ENCODE results near the gene PCK1. TPM values are rescaled to one million over a fixed set of nuclear protein-coding genes. Genes with fewer than 3 reads are reported as not detected.

Gene PCK1
- total RNA-seq, 1 experiment from 2014 or later, result not detected

DNA sequence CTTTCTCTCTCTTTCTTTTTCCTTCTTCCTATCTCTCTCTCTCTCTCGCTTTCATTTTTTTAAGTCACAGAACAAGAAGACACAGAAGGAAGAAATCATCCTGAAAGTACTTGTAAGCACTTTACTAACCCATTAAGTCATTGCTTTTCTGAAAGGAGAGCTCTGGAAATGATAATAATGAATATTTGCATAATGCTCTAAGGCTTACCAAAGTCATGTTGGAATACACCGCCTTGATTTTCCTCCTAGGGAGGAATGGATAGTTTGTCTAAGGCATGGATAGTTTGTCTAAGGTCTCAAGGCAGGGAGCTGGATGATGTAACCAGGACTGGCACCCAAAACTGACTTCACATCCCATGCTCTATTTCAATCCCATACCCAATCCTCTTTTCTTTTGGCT, 23.1 kb upstream of the PCK1 start:
- no peaks in the 10 kb centered on the region for H3K4me1 ChIP-seq (ENCODE audit: insufficient read depth, low read length)
- H2BK120ac ChIP-seq (ENCODE audit: low read depth, low read length, poor library complexity, severe bottlenecking), result no peak overlapping the region
- H3K36me3 Mint-ChIP-seq (ENCODE audit: insufficient read depth in 1 of 3, low read depth in 3 of 3), result peaks cover 14 to 29% (median 14%) of the 10 kb centered on the region in 3 experiments
- no peak overlapping the region for H3K27ac Mint-ChIP-seq
- no peak overlapping the region for H3K4ac ChIP-seq (ENCODE audit: low read depth, low read length)
- DNase-seq, result no peak
- H3K79me1 ChIP-seq (ENCODE audit: insufficient read depth, low read depth, low read length, poor library complexity, severe bottlenecking), result no peaks in the 10 kb centered on the region
- no peaks in the 10 kb centered on the region for H4K20me1 ChIP-seq (ENCODE audit: control insufficient read depth, insufficient read depth, insufficient read length)
- H2BK15ac ChIP-seq (ENCODE audit: low read depth, low read length), result no peak overlapping the region
- H4K8ac ChIP-seq (replicated peaks; ENCODE audit: insufficient read length, low read depth, low read length), result no peak overlapping the region
- 100% methylated on average over 1 of the region's 2 CpGs for WGBS (ENCODE audit: extremely low coverage, insufficient read length, low lambda C conversion rate)
- no peak overlapping the region for H3K27ac ChIP-seq (ENCODE audit: insufficient read length, low read depth, low read length)
- H3K23ac ChIP-seq (ENCODE audit: insufficient read length, low read depth, low read length), result no peak overlapping the region
- no peaks in the 10 kb centered on the region for H3K23me2 ChIP-seq (ENCODE audit: insufficient read length, low read depth, low read length, poor library complexity, severe bottlenecking)
- no peak overlapping the region for H3K9ac ChIP-seq (ENCODE audit: extremely low read depth, insufficient read length, low read length)
- H2BK12ac ChIP-seq (ENCODE audit: insufficient read length, low read depth, low read length), result no peak overlapping the region
- H3K27me3 Mint-ChIP-seq (ENCODE audit: low read depth), result peaks cover 55% of the 10 kb centered on the region
- TF ChIP-seq, protein P1, sequence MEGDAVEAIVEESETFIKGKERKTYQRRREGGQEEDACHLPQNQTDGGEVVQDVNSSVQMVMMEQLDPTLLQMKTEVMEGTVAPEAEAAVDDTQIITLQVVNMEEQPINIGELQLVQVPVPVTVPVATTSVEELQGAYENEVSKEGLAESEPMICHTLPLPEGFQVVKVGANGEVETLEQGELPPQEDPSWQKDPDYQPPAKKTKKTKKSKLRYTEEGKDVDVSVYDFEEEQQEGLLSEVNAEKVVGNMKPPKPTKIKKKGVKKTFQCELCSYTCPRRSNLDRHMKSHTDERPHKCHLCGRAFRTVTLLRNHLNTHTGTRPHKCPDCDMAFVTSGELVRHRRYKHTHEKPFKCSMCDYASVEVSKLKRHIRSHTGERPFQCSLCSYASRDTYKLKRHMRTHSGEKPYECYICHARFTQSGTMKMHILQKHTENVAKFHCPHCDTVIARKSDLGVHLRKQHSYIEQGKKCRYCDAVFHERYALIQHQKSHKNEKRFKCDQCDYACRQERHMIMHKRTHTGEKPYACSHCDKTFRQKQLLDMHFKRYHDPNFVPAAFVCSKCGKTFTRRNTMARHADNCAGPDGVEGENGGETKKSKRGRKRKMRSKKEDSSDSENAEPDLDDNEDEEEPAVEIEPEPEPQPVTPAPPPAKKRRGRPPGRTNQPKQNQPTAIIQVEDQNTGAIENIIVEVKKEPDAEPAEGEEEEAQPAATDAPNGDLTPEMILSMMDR (conservative IDR thresholded peaks at IDR 0.05), result no peak
- peaks cover 42 to 48% of the 10 kb centered on the region in 2 experiments for H3K9me3 Mint-ChIP-seq
- H3K27me3 ChIP-seq (ENCODE audit: insufficient read depth, low read length), result no peaks in the 10 kb centered on the region; the same call in 1 of the 2 replicates
- peaks cover 12% of the 10 kb centered on the region for H3K9me3 ChIP-seq (ENCODE audit: control insufficient read depth, low read depth, low read length)
- no peak overlapping the region for H4K91ac ChIP-seq (ENCODE audit: insufficient read length, low read depth, low read length)
- H3K4me1 Mint-ChIP-seq, result peaks cover 5 to 11% of the 10 kb centered on the region in 2 experiments; a peak in 3 of 4 replicates
- H4K5ac ChIP-seq (ENCODE audit: insufficient read length, low read depth, low read length), result no peak overlapping the region
- H3K4me3 Mint-ChIP-seq, result no peak overlapping the region
- no peak overlapping the region for H2AK5ac ChIP-seq (ENCODE audit: insufficient read length, low read length)
- no peak overlapping the region for H3K56ac ChIP-seq (ENCODE audit: insufficient read length, low read depth, low read length)
- H3K4me2 ChIP-seq (ENCODE audit: insufficient read depth, insufficient read length, low read length), result no peak overlapping the region
- no peak overlapping the region for H2BK20ac ChIP-seq (ENCODE audit: low read depth, low read length, poor library complexity, severe bottlenecking)
- no peak overlapping the region for H2BK5ac ChIP-seq (ENCODE audit: insufficient read length, low read length)
- H3K14ac ChIP-seq (ENCODE audit: insufficient read depth, low read length), result no peak overlapping the region
- H3K79me2 ChIP-seq (ENCODE audit: insufficient read depth, low read length), result no peaks in the 10 kb centered on the region
- no peak overlapping the region for H3T11ph ChIP-seq (ENCODE audit: low read length)
- H3K18ac ChIP-seq (ENCODE audit: insufficient read length, low read depth, low read length), result no peak overlapping the region
- H2AFZ ChIP-seq (ENCODE audit: low read length), result no peak overlapping the region

Measured in H9 (cell line).